Hematopoietic multipotent progenitor cell (in vitro differentiated cells): ENCODE data around the gene MN1. TPM values are rescaled to one million over a fixed set of nuclear protein-coding genes. Genes with fewer than 3 reads are reported as not detected.
A peak's percentile ranks its signal among the peaks of the same experiment; 100 is the strongest.
"Not testable (repeated sequence)": the region's sequence is repeated elsewhere in the genome, so short reads cannot be mapped to it uniquely, and the experiment has no call there.

ENCODE experiments used
- DNase-seq, 3 donors: peaks; one replicate each; pipeline ENCODE4 v3.0.0-alpha.2; 2011 to 2015; ENCODE audit warnings: low read depth in 2 of 3, low spot score in 2 of 3
- total RNA-seq: library from RNA; depleted of rRNA; stranded (reverse); fragments of >200 nt; gene quantifications from one replicate; pipeline ENCODE4 v1.2.3, GENCODE V29; 2012

MN1 gene
- total RNA-seq, 1 donor: 14.8 TPM

DNA sequence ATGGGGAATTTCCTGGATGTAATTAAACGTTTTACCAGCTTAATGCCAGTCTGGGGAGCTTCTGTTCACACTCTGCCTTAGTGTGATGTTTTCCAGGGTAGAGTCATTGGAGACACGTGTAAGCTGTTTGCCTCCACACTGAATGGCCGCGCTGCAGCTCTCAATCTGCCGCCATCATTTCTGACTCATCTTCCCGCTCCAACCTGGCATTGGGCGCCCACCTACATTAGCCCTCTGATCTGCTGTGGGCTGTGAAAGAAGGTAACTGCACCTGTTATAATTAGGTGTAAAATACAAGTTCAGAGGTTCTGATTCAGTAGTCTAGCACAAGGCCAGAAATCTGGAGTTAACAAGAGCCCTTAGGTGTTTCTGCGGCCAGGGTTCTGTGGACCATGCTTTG is 54.6 kb downstream of the MN1 start:
- DNase-seq: no peak

GRCh38 chr22:27745809-27746208 is 55.7 kb downstream of the MN1 start:
- DNase-seq: no peak

- DNase-seq: no peak
These were observed 56.4 kb downstream of the MN1 start for GRCh38 chr22:27745154-27745553.

DNA sequence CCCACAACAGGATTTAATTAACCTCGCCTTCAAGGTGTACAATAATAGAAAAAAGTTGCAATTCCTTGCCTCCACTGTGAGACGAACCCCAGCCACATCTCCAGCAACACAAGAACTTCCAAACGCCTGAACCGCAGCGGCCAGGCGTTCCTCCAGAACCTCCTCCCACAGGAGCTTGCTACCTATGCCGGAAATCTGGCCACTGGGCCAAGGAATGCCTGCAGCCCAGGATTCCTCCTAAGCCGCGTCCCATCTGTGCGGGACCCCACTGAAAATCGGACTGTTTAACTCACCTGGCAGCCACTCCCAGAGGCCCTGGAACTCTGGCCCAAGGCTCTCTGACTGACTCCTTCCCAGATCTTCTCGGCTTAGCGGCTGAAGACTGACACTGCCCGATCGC is 57.5 kb downstream of the MN1 start:
- not testable (repeated sequence) for DNase-seq

DNA sequence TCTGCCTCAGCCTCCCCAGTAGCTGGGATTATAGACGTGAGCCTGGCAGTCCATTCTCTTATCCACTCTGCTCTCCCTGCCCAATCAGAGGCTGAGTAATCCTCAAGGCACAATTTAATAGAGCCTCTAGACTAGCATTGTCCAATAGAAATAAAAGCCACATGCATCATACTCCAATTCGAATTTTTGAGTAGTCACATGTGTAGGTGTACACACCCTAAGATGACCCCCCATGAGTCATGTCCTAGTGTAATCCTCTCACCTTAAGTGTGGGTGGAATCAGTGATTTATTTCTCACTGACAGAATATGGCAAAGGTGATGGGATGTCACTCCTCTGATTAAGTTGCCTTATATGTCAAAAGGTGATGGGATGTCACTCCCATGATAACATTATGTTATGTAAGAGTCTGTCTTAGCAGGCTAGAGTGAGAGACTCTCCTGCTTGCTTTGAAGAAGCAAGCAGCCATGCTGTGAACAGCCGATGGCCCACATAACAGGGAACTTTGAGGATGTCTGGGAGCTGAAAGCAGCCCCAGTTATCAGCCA is 61.3 kb downstream of the MN1 start:
- no peak for DNase-seq

GRCh38 chr22:27737521-27737920 is 64.0 kb downstream of the MN1 start:
- no peak for DNase-seq

DNA sequence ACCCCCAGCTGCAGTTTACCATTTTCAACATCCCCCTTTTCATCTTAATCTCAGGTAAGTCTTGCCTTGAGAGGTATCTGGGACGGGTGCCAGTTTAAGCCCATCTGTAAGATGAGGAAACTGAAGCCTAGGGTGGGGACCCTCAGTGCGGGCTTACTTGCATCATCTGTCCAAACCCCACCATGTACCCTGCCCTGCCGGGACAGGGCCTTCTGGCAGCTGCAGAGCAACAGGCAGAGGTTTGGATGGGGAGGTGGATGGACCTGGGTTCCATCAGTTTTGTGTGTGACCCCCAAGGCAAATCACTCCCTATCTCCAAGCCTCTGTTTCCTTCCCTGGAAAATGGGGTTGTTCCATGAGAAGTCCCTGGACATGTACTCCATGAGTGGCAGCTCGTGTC is 67.5 kb downstream of the MN1 start:
- DNase-seq: no peak

DNA sequence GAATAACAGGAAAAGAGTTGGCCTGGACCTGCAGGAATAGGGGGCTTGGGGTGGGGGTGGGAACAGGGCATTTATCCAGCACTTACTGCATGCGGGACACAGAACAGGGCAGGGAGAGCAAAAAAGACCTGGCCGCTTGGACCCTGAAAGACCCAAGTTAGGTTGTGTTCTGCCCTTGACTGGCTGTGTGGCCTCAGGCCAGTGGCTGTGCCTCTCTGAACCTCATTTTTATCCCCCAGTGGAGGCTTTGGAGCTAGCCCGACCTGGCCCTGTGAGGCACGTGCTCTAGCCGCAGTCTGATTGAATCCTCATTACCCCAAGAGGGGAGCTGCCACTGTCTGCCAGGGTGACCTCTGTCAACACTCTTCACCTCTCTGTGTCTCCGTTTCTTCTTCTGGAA is 68.7 kb downstream of the MN1 start:
- no peak for DNase-seq

DNA sequence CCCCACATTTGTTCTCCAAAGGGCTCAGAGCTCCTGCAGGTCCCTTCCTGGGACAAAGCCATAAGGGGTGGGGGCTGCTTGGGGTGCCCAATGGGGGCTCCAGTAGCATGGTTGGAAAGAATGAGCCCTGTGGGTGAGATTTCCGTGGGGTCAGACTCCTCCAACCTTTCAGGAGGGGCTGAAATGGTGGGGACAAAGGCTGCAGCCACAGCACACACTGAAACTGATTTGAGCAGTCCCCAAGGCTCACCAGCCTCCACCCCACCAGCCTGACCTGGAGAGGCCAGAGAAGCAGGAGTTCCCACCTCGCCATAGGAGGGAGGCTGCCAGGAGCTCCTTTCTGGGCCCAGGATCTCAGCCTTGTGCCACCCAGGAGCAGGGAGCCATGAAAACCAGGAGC is 69.2 kb downstream of the MN1 start:
- DNase-seq: no peak

DNA sequence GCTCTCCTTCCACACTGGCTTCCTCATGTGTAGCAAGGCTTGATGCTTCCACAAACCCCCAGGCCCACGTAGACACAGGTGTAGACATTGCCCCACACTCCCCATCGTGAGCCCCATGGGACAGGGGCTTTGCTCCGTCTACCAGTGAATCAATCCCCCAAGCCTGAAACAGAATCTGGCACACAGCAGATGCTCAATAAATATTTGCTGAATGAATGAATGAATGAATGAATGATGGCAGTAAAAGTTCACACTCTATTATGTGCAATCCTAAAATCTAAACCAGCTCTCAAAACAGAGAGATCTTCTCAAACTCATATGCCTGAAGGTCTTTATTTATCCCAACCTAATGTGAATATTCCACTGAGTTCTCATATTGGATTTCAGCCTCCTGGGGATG is 69.9 kb downstream of the MN1 start:
- no peak for DNase-seq

GRCh38 chr22:27730641-27731433 is 70.7 kb downstream of the MN1 start:
- no peak for DNase-seq

- no peak for DNase-seq
These were observed 72.3 kb downstream of the MN1 start for GRCh38 chr22:27729246-27729645.

DNA sequence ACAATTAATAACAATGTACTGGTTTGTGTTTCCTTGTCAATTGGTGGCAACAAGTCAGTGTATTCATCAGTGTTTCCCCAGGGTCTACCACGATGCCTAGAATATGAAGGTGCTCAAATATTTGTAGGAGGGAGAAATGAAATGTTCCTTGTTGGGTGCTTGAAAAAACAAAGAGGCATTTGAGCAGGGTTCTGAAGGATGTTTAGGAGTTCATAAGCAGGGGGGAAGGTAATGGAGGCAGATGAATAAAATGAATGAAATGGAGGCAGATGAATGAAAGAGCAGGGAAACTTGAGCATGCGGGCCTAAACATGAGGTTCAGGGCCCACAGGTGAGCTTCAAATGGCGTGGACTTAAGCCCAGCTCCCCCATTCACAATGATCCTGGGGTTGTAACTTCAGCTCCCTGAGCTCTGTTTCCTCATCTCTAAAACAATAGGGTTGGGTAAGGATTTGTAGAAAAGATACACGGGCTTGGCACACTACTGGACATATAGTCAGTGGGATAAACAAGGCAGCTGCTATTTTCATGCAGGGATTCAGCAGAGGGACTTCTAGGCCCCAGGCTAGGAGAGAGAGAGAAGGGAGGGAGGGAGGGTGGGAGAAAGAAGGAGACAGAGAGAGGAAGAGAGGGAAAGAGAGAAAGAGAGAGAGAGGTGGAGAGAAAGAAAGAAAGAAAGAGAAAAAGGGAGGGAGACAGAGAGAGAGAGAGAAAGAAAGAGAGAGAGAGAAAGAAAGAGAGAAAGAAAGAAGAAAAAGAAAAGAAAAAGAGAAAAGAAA is 73.7 kb downstream of the MN1 start:
- DNase-seq: no peak

- DNase-seq: peak in 2 of 3 donors; percentile 56 to 63
These were observed 74.7 kb downstream of the MN1 start for GRCh38 chr22:27726686-27727449.

DNA sequence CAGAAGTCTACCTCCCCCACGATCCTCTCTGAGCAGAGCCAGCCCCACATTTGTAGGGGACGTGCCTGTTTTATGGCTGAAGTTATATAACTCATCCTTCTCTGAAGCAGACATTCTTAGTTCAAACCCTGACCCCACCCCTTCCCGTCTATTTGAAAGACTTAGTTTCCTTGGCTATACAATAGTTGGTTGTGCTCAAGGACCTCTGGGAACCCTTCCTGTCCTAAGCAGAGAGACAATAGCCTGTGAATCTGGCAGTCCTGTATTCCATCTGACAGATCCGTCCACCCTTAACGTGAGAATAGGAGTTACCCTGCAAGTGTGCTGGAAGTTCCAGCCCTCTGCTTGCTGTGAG is 75.2 kb downstream of the MN1 start:
- no peak for DNase-seq

DNA sequence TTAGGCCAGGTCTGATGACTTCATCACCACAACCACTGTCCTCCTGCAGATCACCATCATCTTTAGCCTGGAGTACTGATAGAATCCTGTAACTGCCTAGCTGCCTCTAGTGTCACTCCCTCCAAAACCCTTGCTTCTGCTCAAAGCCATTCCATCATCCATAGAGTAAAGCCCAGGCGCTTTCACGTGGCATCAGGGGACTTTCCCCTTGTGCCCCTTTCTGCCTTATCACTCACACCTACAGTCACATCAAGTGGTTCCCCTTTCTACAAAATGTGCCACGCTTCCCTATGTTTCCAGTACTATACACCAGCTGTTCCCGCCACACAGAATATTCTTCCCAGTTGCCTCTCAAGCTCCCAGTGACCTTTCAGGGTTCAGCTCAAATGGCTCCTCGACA is 75.9 kb downstream of the MN1 start:
- peak in 1 of 3 donors; percentile 48 for DNase-seq

DNA sequence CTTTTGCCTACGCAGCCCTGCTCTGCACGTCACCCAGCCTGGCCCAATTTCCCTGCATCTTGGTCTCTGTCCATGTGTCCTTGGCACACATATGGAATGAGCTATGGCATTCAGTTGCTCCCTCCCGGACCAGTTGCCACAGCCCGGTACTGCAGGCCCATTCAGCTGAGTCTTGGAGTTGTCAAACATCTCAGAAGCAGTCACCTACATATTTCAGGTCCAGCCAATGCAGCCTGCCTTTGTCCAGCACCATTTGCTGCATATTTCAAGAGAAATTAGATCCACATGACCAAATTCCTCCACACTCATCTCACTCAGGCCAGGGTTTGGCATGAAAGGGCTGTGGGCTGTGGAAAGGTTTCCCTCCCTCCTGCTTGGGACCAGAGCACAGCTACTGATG is 76.8 kb downstream of the MN1 start:
- no peak for DNase-seq

- DNase-seq: no peak
These were observed 77.4 kb downstream of the MN1 start for GRCh38 chr22:27724157-27724556.

DNA sequence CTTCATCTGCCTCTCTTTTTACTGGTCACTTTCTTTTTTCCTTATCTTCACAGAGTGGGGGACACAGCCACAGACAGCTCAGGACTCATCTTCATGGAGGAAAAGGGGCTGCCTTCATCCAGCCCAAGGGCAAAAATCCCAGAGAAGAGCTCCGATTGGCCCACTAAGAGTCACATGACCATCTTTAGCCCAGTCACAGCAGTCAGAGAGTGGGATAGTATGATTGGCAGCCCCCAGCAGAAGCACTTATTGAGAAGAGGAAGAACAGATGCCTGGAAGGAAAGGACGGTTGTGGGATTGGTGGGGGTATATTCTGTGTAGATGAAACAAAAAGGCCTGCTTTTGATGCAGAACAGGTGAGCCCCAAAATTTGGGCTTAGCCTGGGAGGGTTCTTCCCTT is 77.8 kb downstream of the MN1 start:
- peak in 1 of 3 donors; percentile 29 for DNase-seq

GRCh38 chr22:27723158-27723557 is 78.4 kb downstream of the MN1 start:
- no peak for DNase-seq

DNA sequence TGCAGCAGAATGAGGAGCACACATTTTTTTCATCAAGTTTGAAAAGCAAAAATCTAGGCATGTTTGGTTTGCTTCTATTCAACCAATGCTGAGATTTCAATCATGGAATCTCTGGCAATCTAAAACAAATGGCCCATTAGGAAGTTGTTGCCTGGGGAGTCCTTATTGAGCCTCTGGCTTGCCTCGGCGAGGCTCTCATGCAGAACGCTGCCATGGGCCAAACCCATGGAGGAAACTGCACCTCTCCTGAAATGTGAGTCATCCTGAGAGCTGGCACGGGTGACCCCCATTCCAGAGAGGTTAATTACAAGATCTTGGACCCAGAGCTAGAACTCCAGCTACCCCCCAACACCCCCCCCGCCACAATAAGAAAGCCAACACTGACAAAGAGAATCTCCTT is 80.7 kb downstream of the MN1 start:
- DNase-seq: no peak
